ENCODE data around the gene TMEM170A. TPM values are rescaled to one million over a fixed set of nuclear protein-coding genes. Genes with fewer than 3 reads are reported as not detected.
"Not testable (repeated sequence)": the region's sequence is repeated elsewhere in the genome, so short reads cannot be mapped to it uniquely, and the experiment has no call there.

TMEM170A gene
- total RNA-seq, 1 donor from 2014 or later: 38.4 TPM

DNA sequence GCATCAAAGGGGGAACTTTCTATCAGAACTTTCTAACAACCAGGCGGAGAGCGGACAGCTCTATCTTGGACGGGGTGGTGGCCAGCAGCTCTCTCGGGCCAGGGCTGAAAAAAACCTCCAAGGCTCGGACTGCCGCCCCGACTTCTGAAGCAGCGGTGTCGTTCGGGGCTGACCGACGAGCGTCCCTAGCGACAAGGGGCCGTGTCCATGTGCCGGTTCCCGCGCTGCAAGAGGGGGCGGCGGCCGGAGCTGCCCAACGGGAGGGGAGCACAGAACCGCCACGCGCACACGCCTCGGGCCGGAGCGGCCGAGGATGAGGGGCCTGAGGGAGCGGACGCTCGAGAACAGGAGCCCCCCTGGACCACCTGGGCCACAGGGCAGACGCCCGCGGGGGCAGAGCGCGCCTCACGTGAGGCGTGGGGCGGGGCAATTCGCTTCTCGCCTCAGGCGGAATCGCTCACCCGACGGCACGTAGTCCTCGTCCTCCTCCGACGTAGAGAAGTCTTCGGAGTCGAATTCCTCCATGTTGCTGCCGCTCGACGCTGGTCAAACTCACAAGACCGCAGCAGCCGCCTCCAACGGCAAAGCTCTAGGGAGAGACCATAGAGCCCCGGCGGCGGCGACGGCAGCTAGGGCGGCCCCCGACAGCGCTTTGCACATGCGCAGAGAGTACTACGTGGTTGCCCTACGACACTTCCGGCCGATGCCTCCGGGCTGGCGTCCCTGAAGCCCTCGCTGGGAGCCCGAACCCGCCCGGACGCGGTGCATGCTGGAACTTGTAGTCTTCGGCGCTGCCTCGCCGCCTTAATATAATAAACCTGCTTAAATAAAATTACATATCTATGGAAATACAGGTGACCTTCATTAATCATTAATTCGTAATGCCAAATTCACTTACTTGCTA, 31.4 kb downstream of the TMEM170A start, which contains the start of gene CFDP1:
Gene CFDP1 (minus strand): TSS at position 676 of the 904 bp plus-strand sequence. CDS start 151 bp downstream, at position 525.
- Mint-ChIP-seq H3K9me3 (peaks cover 5% of the 10 kb centered on the region), H3K36me3 (peaks cover 4% of the 10 kb centered on the region), H3K4me3 (peak within 1 kb of the TSS; percentile 71), H3K4me1 (peaks cover 13% of the 10 kb centered on the region), H3K27ac (peak within 1 kb of the TSS; percentile 96), H3K27me3 (ENCODE audit: low read depth) (no peaks in the 10 kb centered on the region)
- peak; percentile 93 to 95 for DNase-seq (ENCODE audit: low spot score in 2 of 2, unreplicated experiment in 2 of 2)
- TF ChIP-seq, protein P1, sequence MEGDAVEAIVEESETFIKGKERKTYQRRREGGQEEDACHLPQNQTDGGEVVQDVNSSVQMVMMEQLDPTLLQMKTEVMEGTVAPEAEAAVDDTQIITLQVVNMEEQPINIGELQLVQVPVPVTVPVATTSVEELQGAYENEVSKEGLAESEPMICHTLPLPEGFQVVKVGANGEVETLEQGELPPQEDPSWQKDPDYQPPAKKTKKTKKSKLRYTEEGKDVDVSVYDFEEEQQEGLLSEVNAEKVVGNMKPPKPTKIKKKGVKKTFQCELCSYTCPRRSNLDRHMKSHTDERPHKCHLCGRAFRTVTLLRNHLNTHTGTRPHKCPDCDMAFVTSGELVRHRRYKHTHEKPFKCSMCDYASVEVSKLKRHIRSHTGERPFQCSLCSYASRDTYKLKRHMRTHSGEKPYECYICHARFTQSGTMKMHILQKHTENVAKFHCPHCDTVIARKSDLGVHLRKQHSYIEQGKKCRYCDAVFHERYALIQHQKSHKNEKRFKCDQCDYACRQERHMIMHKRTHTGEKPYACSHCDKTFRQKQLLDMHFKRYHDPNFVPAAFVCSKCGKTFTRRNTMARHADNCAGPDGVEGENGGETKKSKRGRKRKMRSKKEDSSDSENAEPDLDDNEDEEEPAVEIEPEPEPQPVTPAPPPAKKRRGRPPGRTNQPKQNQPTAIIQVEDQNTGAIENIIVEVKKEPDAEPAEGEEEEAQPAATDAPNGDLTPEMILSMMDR (IDR thresholded peaks at IDR 0.05; ENCODE audit: unreplicated experiment): no peak

- Mint-ChIP-seq H3K9me3 (no peaks in the 10 kb centered on the region), H3K36me3 (peaks cover 11% of the 10 kb centered on the region), H3K4me3 (no peak overlapping the region), H3K27ac (no peak overlapping the region), H3K27me3 (ENCODE audit: low read depth) (no peaks in the 10 kb centered on the region), H3K4me1 (peaks cover 13% of the 10 kb centered on the region)
- no peak for DNase-seq (ENCODE audit: low spot score in 2 of 2, unreplicated experiment in 2 of 2)
- TF ChIP-seq, protein P1 (IDR thresholded peaks at IDR 0.05; ENCODE audit: unreplicated experiment): no peak
These were observed 34.7 kb downstream of the TMEM170A start for GRCh38 chr16:75429621-75430403.

GRCh38 chr16:75426524-75426923, 38.0 kb downstream of the TMEM170A start:
- not testable (repeated sequence) for DNase-seq (ENCODE audit: low spot score in 2 of 2, unreplicated experiment in 2 of 2); H3K27ac Mint-ChIP-seq; H3K9me3 Mint-ChIP-seq; H3K4me3 Mint-ChIP-seq; H3K27me3 Mint-ChIP-seq (ENCODE audit: low read depth)
- peaks cover 11% of the 10 kb centered on the region for H3K4me1 Mint-ChIP-seq
- H3K36me3 Mint-ChIP-seq: peaks cover 14% of the 10 kb centered on the region

DNA sequence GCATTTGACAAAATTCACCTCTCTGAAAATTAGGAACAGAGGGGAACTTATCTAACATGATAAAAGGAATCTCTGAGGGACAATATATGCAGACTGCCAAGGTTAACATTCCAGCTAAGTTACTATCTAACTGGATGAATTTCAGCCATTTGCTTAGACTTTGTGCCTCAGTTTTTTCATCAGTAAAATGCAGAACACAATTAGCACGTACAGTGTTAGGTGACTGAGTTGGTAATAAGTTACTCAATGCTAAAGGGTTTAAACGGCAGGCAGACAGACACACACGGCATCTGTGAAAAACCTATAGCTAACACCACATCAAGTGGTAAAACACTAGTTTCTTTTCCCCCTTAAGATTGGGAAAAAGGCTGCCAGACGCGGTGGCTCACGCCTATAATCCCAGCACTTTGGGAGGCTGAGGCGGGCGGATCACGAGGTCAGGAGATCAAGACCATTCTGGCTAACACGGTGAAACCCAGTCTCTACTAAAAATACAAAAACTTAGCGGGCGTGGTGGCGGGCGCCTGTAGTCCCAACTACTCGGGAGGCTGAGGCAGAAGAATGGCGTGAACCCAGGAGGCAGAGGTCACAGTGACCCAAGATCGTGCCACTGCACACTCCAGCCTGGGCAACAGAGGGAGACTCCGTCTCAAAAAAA, 40.3 kb downstream of the TMEM170A start:
- not testable (repeated sequence) for H3K27me3 Mint-ChIP-seq (ENCODE audit: low read depth); H3K9me3 Mint-ChIP-seq; H3K4me3 Mint-ChIP-seq; DNase-seq (ENCODE audit: low spot score in 2 of 2, unreplicated experiment in 2 of 2)
- H3K36me3 Mint-ChIP-seq: peaks cover 11% of the 10 kb centered on the region
- H3K4me1 Mint-ChIP-seq: peaks cover 24% of the 10 kb centered on the region
- H3K27ac Mint-ChIP-seq: peak overlapping the region; percentile 93

DNA sequence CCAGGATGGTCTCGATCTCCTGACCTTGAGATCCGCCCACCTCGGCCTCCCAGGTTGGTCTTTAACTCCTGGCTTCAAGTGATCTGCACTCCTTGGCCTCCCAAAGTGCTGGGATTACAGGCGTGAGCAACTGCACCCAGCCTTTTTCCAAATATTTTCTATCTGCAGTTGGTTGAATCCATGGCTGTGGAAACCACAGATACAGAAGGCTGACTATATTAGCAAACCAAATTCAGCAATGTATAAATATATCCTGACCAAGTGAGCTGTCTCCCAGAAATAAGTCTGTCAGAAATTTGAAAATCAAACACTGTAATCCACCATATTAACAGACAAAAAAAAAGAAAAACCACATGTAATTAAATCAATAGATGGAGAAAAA, 40.8 kb downstream of the TMEM170A start:
- Mint-ChIP-seq H3K9me3 (no peaks in the 10 kb centered on the region), H3K27ac (peak overlapping the region; percentile 93), H3K4me1 (peaks cover 24% of the 10 kb centered on the region), H3K27me3 (ENCODE audit: low read depth) (no peaks in the 10 kb centered on the region), H3K4me3 (no peak overlapping the region), H3K36me3 (peaks cover 11% of the 10 kb centered on the region)
- no peak for DNase-seq (ENCODE audit: low spot score in 2 of 2, unreplicated experiment in 2 of 2)
- TF ChIP-seq, protein P1 (IDR thresholded peaks at IDR 0.05; ENCODE audit: unreplicated experiment): no peak

DNA sequence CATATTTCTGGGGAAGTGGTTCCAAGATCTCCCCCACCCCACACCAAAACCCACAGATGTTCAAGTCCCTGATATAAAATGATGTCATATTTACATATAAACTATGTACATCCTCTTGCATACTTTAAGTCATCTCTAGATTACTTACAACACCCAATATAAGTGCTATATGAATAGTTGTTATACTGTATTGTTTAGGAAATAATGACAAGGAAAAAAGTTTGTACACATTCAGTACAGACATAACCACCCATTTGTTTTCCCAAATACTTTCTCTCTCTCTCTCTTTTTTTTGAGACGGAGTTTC, 42.7 kb downstream of the TMEM170A start:
- no peaks in the 10 kb centered on the region for H3K27me3 Mint-ChIP-seq (ENCODE audit: low read depth)
- DNase-seq (ENCODE audit: low spot score in 2 of 2, unreplicated experiment in 2 of 2): no peak
- peaks cover 3% of the 10 kb centered on the region for H3K36me3 Mint-ChIP-seq
- H3K4me3 Mint-ChIP-seq: no peak overlapping the region
- TF ChIP-seq, protein P1 (IDR thresholded peaks at IDR 0.05; ENCODE audit: unreplicated experiment): no peak
- peak overlapping the region; percentile 80 for H3K27ac Mint-ChIP-seq
- no peaks in the 10 kb centered on the region for H3K9me3 Mint-ChIP-seq
- H3K4me1 Mint-ChIP-seq: peaks cover 35% of the 10 kb centered on the region
